ENCODE results near the gene KLF1. TPM values are rescaled to one million over a fixed set of nuclear protein-coding genes. Genes with fewer than 3 reads are reported as not detected.

KLF1 gene
- total and polyA plus RNA-seq, 2 of the 13 experiments (the other 11 are each of a cell fraction or from before 2014, with no cell fraction given) = not detected

GRCh38 chr19:12913011-12913561 is 26.1 kb upstream of the KLF1 start (continued):
- TF ChIP-seq PRDM15 (CRISPR knock-in tag; IDR thresholded peaks at IDR 0.05) (no peak), MYC (CRISPR knock-in tag; IDR thresholded peaks at IDR 0.05; ENCODE audit: borderline replicate concordance) (peak; percentile 51; the same call in 1 of the 2 replicates), ZNF792 (CRISPR knock-in tag; IDR thresholded peaks at IDR 0.05) (no peak), MED1 (CRISPR knock-in tag; IDR thresholded peaks at IDR 0.05) (peak; percentile 22; the same call in 1 of the 2 replicates), NR2F6 (IDR thresholded peaks at IDR 0.05) (no peak), NR2F6 (CRISPR knock-in tag; IDR thresholded peaks at IDR 0.05) (no peak), MAX (IDR thresholded peaks at IDR 0.05) (no peak), KAT8 (CRISPR knock-in tag; IDR thresholded peaks at IDR 0.05) (peak; percentile 59; the same call in 1 of the 2 replicates), HOXA9 (CRISPR knock-in tag; IDR thresholded peaks at IDR 0.05; ENCODE audit: borderline replicate concordance) (no peak), ZSCAN20 (CRISPR knock-in tag; IDR thresholded peaks at IDR 0.05; ENCODE audit: borderline replicate concordance) (no peak), KDM4B (CRISPR knock-in tag; IDR thresholded peaks at IDR 0.05) (no peak), ZSCAN31 (CRISPR knock-in tag; IDR thresholded peaks at IDR 0.05; ENCODE audit: low read depth) (no peak), PAWR (CRISPR knock-in tag; IDR thresholded peaks at IDR 0.05; ENCODE audit: borderline replicate concordance) (0 out of 2 replicates have a peak, but pooled peaks have one; percentile 42), STAT5B (CRISPR knock-in tag; IDR thresholded peaks at IDR 0.05) (no peak), ZNF292 (CRISPR knock-in tag; IDR thresholded peaks at IDR 0.05; ENCODE audit: borderline replicate concordance, low read depth) (no peak), ZNF335 (CRISPR knock-in tag; IDR thresholded peaks at IDR 0.05) (no peak), ZMYM3 (CRISPR knock-in tag; IDR thresholded peaks at IDR 0.05) (no peak; the same call in 1 of the 2 replicates), BCL6 (CRISPR knock-in tag; IDR thresholded peaks at IDR 0.05) (peak; percentile 45; the same call in 1 of the 2 replicates), MLX (CRISPR knock-in tag; IDR thresholded peaks at IDR 0.05) (peak; percentile 84), ZNF639 (CRISPR knock-in tag; conservative IDR thresholded peaks at IDR 0.05) (no peak), AGO2 (optimal IDR thresholded peaks at IDR 0.05; ENCODE audit: low read depth, low read length) (no peak), NKX3-1 (CRISPR knock-in tag; IDR thresholded peaks at IDR 0.05) (no peak), ZNF414 (CRISPR knock-in tag; IDR thresholded peaks at IDR 0.05) (no peak), ZFP1 (CRISPR knock-in tag; IDR thresholded peaks at IDR 0.05) (no peak), ZNF362 (CRISPR knock-in tag; IDR thresholded peaks at IDR 0.05; ENCODE audit: borderline replicate concordance) (no peak)
